B cell (primary cell): Measurements from ENCODE around the gene SLC12A4.

ENCODE experiments used
- EZH2 ChIP-seq: IDR thresholded peaks from 2 replicates; pipeline ENCODE4 v1.6.1; 2012; ENCODE audit warnings: borderline replicate concordance, low read depth, mild to moderate bottlenecking, moderate library complexity, low read length; ENCODE audit not compliant: insufficient read depth, poor library complexity, severe bottlenecking
- TF ChIP-seq, protein P1 (sequence below): fragments of 200-600 bp; IDR thresholded peaks from one replicate; pipeline ENCODE4 v1.8.0; 2022; ENCODE audit warnings: antibody characterized with exemption, mild to moderate bottlenecking

DNA sequence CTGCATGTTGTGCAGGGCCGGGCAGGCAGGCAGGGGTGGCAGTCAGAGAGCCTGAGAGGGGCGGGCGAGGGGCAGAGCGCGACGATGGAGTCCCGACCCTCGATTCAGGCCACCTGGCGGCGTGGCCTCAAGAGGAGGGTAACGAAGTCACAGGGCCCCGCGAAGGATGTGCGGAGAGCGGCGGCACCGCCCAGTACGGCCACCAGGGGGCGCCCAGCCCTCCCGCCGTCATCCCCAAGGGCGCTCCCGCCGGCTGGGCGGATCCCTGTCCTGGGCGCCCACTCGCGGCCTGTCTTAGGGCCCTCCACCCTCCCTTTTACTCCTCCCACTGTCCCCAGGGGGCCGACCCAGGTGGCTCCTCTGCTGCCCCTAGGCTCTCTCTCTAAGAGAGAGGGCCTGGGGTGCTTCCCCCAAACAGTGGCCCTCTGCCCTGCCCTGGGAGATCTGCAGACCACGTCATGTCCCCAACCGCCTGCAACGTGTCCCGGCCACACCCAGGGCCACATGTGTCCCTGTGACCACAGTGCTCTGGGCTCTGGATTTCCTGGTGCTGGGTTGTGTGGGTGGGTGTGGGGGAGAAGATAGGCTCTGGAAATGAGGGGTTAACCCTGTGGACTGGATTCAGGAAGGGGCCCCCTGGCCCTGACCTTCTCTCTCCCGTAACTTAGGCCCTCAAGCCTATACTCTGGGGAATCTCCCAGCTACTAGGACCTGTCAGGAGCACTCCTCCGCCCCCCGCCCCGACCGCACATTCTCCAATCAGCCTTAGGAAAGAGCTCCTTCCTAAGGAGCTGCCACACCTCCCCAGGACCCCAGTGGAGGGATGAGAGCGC is 25.0 kb upstream of the SLC12A4 start:
- TF ChIP-seq, protein P1, sequence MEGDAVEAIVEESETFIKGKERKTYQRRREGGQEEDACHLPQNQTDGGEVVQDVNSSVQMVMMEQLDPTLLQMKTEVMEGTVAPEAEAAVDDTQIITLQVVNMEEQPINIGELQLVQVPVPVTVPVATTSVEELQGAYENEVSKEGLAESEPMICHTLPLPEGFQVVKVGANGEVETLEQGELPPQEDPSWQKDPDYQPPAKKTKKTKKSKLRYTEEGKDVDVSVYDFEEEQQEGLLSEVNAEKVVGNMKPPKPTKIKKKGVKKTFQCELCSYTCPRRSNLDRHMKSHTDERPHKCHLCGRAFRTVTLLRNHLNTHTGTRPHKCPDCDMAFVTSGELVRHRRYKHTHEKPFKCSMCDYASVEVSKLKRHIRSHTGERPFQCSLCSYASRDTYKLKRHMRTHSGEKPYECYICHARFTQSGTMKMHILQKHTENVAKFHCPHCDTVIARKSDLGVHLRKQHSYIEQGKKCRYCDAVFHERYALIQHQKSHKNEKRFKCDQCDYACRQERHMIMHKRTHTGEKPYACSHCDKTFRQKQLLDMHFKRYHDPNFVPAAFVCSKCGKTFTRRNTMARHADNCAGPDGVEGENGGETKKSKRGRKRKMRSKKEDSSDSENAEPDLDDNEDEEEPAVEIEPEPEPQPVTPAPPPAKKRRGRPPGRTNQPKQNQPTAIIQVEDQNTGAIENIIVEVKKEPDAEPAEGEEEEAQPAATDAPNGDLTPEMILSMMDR: peak; percentile 96
- no peak for TF ChIP-seq EZH2
